Activated CD4-positive, CD25-positive, alpha-beta regulatory T cell treated with anti-CD3 and anti-CD28 coated beads, Interleukin-2, amount 50 U/mL, for 24 hours (primary cell): ENCODE data around the gene CTDSP2.
"Not testable (repeated sequence)": the region's sequence is repeated elsewhere in the genome, so short reads cannot be mapped to it uniquely, and the experiment has no call there.

Experiments
- ATAC-seq, 2 donors: fragments of 150-1000 bp; cut with Tn5 transposase; one replicate each; pipeline ENCODE4 v1.10.0; 2021; ENCODE audit warnings: mild to moderate bottlenecking in 1 of 2, moderate library complexity in 1 of 2

Gene CTDSP2

DNA sequence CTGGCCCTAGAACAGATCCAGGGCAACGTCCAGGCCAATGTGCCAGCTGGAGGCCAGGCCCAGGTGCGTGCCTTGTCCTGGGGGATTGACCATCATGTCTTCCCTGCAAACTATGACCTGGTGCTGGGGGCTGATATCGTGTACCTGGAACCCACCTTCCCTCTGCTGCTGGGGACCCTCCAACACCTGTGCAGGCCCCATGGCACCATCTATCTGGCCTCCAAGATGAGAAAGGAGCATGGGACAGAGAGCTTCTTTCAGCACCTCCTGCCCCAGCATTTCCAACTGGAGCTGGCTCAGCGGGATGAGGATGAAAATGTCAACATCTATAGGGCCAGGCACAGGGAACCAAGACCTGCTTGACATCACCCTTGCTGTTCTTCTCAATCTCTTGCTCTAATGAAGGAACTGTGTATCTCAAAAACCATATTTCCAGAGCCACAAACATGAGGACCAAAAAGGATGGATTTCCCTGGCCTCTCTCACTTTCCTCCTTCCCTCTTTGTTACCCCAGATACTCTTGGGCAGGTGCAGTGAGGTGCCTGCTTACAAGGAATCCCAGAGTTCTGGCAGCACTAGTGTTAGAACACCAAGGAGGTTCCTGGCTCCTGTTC, 66.1 kb downstream of the CTDSP2 start:
- ATAC-seq, result no peak

DNA sequence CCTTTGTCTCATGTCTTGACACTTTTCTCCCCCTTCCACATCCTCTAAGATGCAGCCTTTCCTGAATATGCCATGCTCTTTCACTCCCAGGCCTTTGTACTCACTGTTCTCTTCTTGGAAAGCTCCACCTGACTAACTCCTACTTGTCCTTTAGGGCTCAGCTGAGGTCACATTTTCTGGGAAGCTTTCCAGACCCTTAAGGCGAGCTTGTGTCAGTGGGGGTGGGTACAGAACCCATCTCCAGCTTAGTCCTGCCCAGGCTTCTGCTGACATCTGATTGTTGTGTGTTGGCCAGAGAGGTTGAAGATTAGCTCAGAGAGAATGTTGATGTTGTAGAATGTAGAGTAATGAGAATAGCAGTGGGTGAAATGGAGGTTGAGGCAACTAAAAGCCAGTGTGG, 66.8 kb downstream of the CTDSP2 start:
- no peak for ATAC-seq

DNA sequence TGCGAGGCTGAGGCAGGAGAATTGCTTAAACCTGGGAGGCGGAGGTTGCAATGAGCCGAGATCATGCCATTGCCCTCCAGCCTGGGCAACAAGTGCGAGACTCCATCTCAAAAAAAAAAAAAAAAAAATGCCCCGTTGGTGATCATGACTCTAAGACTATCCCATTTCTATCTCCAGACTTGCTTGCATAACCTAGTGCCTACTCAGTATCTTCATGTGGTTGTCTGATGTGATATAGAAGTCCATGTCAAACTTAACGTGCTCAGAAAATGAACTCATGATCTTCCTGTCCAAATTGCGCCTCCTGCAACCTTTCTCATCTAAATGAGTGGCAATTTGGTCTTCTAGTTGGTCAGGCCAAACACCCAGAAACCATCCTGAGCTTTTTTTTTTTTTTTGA, 68.6 kb downstream of the CTDSP2 start:
- no peak for ATAC-seq

DNA sequence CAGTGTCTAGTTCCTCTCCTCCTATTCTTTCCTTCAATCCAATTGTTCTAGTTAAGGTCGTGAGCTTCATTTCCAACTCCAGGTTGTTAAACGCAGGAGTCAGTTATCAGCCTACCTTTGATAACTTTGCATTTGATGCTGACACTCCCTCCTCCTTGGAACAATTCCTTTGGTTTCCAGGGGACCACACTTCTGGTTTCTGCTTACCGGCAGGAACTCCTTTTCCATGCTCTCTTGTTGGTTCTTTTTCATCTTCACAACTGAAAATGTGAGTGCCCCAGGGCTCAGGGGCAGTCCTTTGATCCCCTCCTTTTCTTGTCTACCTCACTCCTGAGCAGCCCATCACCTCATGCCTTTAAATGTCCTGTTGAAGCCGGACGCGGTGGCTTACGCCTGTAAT, 69.2 kb downstream of the CTDSP2 start:
- ATAC-seq, result no peak

DNA sequence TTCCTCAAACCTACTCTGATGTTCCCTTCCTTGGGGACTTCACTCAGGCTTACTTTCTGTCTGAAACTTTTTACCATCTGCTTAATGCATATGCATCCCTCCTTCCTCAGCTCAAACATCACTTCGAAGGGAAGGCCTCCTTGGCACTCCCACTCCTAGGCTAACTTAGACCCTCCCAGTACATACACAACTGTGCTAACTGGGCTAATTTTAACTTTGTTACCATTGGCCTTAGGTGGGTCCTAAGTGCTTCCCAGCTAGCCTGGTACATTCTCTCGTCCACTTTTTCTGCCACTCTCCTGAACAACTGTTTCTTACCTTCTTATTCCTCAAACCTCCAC, 70.3 kb downstream of the CTDSP2 start:
- no peak for ATAC-seq

DNA sequence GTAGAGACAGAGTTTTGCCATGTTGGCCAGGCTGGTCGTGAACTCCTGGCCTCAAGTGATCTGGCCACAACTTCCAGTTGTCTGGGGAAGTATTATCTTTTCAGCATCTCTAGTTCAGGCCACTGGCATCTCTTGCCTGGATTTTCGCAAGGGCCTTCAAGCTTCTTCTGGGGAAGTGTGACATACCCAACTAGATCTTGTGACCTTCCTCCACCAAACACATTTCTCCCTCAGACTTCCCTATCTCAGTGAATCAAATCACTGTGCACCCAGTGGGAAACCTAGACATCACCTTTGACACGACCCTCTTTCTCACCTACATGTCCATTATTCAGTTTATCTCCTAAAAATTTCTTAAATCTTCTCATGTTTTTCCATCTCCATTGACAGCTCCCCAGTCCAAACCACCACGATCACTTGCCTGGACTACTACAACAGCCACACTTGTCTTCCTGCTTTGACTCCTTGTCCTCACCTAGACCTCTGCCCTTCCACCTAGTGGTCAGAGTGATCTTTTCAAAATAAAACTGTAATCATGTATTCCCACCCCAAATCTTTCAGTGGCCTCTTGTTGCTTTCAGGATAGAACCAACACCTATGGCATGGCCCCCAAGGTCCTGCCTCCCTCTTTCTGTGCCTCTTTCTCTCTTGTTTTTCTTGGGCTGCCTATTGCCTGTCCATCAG, 70.8 kb downstream of the CTDSP2 start:
- no peak for ATAC-seq

DNA sequence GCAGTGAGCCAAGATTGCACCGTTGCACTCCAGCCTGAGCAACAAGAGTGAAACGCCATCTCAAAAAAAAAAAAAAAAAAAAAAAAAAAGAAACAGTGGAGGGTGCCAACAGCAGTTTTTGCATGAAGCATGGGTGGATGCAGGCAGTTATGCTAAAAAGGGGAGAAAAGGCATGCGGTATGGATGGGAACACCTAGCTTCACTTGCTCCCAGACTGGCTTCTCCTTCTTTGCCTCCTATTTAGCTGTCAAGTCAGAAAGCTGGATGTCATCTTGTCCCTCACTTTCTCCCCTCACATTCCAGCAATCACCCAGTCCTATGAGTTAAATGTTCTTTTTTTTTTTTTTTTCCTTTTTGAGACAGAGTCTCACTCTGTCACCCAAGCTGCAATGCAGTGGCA, 71.5 kb downstream of the CTDSP2 start:
- no peak for ATAC-seq

DNA sequence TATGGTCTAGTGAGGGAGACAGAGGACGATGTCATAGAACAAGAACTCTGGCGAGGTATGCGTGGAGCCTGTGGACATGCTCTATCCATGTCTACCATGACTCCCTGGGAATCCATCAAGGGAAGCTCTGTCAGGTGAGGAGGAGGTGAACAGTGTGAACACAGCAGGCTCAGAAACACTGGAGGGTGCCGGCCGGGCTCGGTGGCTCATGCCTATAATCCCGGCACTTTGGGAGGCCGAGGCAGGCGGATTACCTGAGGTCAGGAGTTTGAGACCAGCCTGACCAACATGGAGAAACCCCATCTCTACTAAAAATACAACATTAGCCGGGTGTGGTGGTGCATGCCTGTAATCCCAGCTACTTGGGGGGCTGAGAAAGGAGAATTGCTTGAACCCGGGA, 71.9 kb downstream of the CTDSP2 start:
- not testable (repeated sequence) for ATAC-seq

DNA sequence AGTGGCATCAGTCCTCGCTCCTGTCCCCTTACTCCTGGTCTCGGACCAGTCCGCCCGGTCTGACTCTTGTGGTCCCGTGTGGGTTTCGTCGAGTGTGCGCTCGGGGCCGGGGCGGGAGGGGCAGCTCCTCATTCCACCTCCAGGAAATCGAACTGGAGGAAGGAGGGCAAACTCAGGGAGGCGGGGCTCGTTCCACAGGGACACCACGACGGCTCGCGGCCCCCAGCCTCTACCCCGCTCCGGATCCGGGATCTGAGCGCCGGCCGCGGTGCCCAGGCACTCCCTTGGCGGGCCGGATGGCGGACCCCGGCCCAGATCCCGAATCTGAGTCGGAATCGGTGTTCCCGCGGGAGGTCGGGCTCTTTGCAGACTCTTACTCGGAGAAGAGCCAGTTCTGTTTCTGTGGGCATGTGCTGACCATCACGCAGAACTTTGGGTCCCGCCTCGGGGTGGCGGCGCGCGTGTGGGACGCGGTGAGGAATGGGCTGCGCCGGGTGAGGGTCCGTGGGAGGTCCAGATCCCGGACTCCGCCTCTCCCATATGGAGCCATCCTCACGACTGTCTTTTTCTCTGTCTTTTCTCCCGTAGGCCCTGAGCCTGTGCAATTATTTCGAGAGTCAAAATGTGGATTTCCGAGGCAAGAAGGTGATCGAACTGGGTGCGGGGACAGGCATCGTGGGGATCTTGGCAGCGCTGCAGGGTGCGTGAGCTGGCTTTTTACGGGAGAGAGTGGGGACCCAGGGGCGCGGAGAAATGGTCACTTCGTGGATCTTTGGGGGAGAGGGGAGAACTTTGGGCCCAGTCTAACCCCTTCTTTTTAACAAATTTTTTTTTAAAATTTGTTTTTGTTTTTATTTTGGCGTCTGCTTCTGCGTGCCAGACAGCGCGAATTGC, 73.9 kb downstream of the CTDSP2 start, which contains the start of gene EEF1AKMT3:
Gene EEF1AKMT3, plus strand, starts transcription at position 186 of the 894 bp plus-strand sequence. Its CDS starts 111 bp downstream, at position 297.
- peak; percentile 7 to 17 for ATAC-seq

DNA sequence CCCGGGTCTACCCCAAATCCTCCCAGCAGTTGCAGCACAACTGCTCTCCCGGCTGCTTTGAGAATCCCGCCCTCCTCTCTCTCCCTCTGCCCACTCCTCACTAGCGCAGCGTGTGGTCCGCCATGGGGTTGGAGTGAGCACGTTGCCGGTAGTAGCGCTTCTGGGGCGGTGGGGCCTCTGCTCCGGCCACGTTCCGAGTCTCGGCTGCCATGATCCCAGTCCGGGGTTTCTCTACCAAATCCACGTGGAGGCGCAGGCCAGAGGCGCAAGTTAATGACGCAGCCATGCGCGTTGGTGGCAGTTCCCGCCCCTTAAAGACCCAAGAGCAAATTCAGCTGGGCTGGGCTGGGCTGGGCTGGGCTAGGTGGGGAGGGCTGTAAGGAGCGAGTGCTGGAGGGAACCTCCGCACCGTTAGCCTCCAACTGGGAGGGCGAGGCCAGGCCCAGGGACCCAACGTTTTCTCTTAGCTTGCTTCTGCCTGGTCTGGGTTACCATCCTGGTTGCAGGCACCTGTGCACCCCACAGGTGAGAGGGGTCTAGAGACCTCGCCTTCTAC, 74.6 kb downstream of the CTDSP2 start, which contains the start of gene METTL1:
Gene METTL1, minus strand, starts transcription at position 233 of the 556 bp plus-strand sequence. Its CDS starts 22 bp downstream, at position 211.
- ATAC-seq, result peak; percentile 89 to 93

DNA sequence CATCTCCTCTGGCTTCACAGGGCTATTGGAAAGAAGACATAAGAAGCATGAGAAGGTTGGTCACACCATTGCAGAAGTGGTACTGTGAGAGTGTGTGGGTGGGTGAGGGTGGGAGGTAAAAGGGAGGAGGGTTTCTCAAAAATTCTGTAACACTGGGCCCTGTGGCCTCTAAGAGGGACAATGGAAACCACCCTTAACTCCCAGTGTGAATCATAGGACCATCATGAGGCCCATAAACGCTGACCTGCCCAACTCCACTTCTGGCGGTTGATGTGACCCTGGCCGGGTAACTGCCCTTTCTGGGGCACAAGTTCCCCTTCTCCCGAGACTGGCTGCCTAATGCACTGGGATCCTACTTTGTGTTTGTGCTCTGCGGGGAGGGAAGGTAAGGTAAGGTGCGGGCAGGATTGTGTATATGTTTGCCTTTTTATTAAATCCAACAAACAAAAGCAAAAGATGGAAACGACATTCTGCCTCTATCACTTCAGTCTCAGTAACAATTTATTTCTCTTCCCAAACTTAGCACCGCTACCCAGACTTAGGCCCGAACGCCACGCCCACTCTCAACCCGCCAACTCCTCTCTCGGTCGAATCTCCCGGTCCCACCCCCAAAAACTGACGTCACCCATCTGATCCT, 75.2 kb downstream of the CTDSP2 start:
- ATAC-seq, result peak; percentile 77 to 80

DNA sequence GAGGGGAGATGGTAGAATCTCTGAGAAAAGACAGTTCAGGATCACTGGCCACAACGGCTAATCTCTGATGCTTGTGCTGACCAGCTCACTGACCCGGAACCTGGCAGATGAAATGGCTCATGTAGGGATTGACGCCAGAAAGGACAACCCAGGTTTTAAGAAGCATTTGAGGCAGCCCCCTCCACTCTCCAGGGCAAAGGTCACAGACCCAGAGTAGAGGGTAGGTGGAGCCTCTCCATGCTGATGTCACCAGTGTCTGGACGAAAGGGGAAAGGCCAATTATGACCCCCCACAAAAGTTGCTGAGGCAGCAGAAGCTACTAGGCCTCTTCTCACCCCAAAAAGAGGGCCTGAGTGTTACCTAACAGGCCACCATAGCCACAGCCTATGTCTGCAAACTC, 75.8 kb downstream of the CTDSP2 start:
- ATAC-seq, result no peak
